ENCODE data around the gene CHMP2A.

DNA sequence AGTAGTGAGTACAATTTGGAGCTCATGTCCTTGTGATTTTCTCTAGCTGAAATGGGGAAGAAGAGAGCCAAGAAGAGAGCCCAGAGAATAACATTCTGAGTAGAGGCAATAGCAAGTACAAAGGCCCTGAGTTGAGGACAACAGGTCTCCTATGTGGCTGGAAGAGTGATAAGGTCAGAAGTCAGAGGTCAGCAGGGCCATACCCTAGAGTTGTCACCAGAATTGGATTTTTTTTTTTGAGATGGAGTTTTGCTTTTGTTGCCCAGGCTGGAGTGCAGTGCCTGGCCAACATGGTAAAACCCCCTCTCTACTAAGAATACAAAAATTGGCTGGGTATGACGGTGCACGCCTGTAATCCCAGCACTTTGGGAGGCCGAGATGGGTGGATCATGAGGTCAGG, 19.0 kb downstream of the CHMP2A start:
- TF ChIP-seq POLR2AphosphoS5 (IDR thresholded peaks at IDR 0.05; ENCODE audit: low read depth, low read length) (no peak), SIN3A (IDR thresholded peaks at IDR 0.05; ENCODE audit: borderline replicate concordance, insufficient read depth, low read depth, low read length) (no peak)
- TF ChIP-seq, protein P1, sequence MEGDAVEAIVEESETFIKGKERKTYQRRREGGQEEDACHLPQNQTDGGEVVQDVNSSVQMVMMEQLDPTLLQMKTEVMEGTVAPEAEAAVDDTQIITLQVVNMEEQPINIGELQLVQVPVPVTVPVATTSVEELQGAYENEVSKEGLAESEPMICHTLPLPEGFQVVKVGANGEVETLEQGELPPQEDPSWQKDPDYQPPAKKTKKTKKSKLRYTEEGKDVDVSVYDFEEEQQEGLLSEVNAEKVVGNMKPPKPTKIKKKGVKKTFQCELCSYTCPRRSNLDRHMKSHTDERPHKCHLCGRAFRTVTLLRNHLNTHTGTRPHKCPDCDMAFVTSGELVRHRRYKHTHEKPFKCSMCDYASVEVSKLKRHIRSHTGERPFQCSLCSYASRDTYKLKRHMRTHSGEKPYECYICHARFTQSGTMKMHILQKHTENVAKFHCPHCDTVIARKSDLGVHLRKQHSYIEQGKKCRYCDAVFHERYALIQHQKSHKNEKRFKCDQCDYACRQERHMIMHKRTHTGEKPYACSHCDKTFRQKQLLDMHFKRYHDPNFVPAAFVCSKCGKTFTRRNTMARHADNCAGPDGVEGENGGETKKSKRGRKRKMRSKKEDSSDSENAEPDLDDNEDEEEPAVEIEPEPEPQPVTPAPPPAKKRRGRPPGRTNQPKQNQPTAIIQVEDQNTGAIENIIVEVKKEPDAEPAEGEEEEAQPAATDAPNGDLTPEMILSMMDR (IDR thresholded peaks at IDR 0.05) = no peak
- TF ChIP-seq, protein P2, sequence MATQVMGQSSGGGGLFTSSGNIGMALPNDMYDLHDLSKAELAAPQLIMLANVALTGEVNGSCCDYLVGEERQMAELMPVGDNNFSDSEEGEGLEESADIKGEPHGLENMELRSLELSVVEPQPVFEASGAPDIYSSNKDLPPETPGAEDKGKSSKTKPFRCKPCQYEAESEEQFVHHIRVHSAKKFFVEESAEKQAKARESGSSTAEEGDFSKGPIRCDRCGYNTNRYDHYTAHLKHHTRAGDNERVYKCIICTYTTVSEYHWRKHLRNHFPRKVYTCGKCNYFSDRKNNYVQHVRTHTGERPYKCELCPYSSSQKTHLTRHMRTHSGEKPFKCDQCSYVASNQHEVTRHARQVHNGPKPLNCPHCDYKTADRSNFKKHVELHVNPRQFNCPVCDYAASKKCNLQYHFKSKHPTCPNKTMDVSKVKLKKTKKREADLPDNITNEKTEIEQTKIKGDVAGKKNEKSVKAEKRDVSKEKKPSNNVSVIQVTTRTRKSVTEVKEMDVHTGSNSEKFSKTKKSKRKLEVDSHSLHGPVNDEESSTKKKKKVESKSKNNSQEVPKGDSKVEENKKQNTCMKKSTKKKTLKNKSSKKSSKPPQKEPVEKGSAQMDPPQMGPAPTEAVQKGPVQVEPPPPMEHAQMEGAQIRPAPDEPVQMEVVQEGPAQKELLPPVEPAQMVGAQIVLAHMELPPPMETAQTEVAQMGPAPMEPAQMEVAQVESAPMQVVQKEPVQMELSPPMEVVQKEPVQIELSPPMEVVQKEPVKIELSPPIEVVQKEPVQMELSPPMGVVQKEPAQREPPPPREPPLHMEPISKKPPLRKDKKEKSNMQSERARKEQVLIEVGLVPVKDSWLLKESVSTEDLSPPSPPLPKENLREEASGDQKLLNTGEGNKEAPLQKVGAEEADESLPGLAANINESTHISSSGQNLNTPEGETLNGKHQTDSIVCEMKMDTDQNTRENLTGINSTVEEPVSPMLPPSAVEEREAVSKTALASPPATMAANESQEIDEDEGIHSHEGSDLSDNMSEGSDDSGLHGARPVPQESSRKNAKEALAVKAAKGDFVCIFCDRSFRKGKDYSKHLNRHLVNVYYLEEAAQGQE (IDR thresholded peaks at IDR 0.05; ENCODE audit: insufficient read depth in 1 of 2, low read depth in 2 of 2, low read length in 1 of 2) = no peak
